GM12878 (cell line): ENCODE measurements around the gene ZBTB32. TPM values are rescaled to one million over a fixed set of nuclear protein-coding genes. Genes with fewer than 3 reads are reported as not detected.

ENCODE experiments used
- ATF7 ChIP-seq: fragments of 450-650 bp; IDR thresholded peaks from 2 replicates; pipeline ENCODE4 v1.6.1; 2016; ENCODE audit warnings: low read depth, mild to moderate bottlenecking
- BACH1 ChIP-seq: fragments of 450-650 bp; IDR thresholded peaks from 2 replicates; pipeline ENCODE4 v1.6.1; 2017; ENCODE audit warnings: mild to moderate bottlenecking, borderline replicate concordance
- BCL11A ChIP-seq: IDR thresholded peaks from 2 replicates; pipeline ENCODE4 v1.6.1; 2011; ENCODE audit warnings: low read depth, low read length
- BRCA1 ChIP-seq: IDR thresholded peaks from 2 replicates; pipeline ENCODE4 v1.6.1; 2011; ENCODE audit warnings: low read depth, low read length, improper control_type of control experiment
- CBX5 ChIP-seq: sonication (generic); IDR thresholded peaks from 2 replicates; pipeline ENCODE4 v1.6.1; 2016; ENCODE audit warnings: low read depth, moderate library complexity, mild to moderate bottlenecking, inconsistent platforms
- CEBPB ChIP-seq, 2 experiments: fragments of 150-350 bp in 1 of 2; IDR thresholded peaks; 2 replicates each; pipeline ENCODE4 v1.6.1; 2012 to 2014; ENCODE audit warnings: low read depth in 2 of 2, low read length in 2 of 2, borderline replicate concordance in 1 of 2, inconsistent platforms in 1 of 2
- ESRRA ChIP-seq: IDR thresholded peaks from 2 replicates; pipeline ENCODE4 v1.6.1; 2012; ENCODE audit warnings: mild to moderate bottlenecking, low read length, improper control_type of control experiment
- GABPA ChIP-seq: IDR thresholded peaks from 2 replicates; pipeline ENCODE4 v1.6.1; 2014; ENCODE audit warnings: antibody characterized with exemption, low read depth, mild to moderate bottlenecking, inconsistent platforms
- HDGF ChIP-seq: fragments of 450-650 bp; IDR thresholded peaks from 2 replicates; pipeline ENCODE4 v1.6.1; 2016; ENCODE audit warnings: antibody characterized with exemption
- HSF1 ChIP-seq: fragments of 150-350 bp; IDR thresholded peaks from 2 replicates; pipeline ENCODE4 v1.6.1; 2014; ENCODE audit warnings: mild to moderate bottlenecking, low read depth, low read length
- IKZF2 ChIP-seq, 2 experiments: fragments of 450-650 bp; IDR thresholded peaks; 2 replicates each; pipeline ENCODE4 v1.6.1; 2017; ENCODE audit warnings: mild to moderate bottlenecking in 2 of 2, moderate library complexity in 2 of 2
- IRF5 ChIP-seq: fragments of 450-650 bp; IDR thresholded peaks from 2 replicates; pipeline ENCODE4 v1.6.1; 2017; ENCODE audit warnings: borderline replicate concordance
- NKRF ChIP-seq: fragments of 450-650 bp; conservative IDR thresholded peaks from 2 replicates; pipeline ENCODE4 v1.6.1; 2017; ENCODE audit warnings: mild to moderate bottlenecking, moderate library complexity
- NR2C2 ChIP-seq: IDR thresholded peaks from 2 replicates; pipeline ENCODE4 v1.6.1; 2011; ENCODE audit warnings: borderline replicate concordance, low read depth; ENCODE audit not compliant: control insufficient read depth, insufficient read length
- PAX5 ChIP-seq: IDR thresholded peaks from 2 replicates; pipeline ENCODE4 v1.6.1; 2011; ENCODE audit warnings: low read depth, low read length, borderline replicate concordance
- RCOR1 ChIP-seq: conservative IDR thresholded peaks from 2 replicates; pipeline ENCODE4 v1.6.1; 2012; ENCODE audit warnings: low read depth, low read length, improper control_type of control experiment
- USF1 ChIP-seq: IDR thresholded peaks from 2 replicates; pipeline ENCODE4 v1.6.1; 2011; ENCODE audit warnings: borderline replicate concordance, low read depth, mild to moderate bottlenecking, moderate library complexity, mixed read lengths, low read length; ENCODE audit not compliant: insufficient read depth; ENCODE audit errors: extremely low read length
- WRNIP1 ChIP-seq: IDR thresholded peaks from 2 replicates; pipeline ENCODE4 v1.6.1; 2011; ENCODE audit warnings: low read depth, low read length, improper control_type of control experiment, borderline replicate concordance
- ZNF207 ChIP-seq: fragments of 450-650 bp; IDR thresholded peaks from 2 replicates; pipeline ENCODE4 v1.6.1; 2014; ENCODE audit warnings: antibody characterized with exemption, mild to moderate bottlenecking, borderline replicate concordance
- ZNF274 ChIP-seq: IDR thresholded peaks from one replicate; pipeline ENCODE4 v1.8.0; 2011; ENCODE audit not compliant: insufficient read length, insufficient read depth
- ZNF622 ChIP-seq: fragments of 450-650 bp; IDR thresholded peaks from 2 replicates; pipeline ENCODE4 v1.6.1; 2017; ENCODE audit warnings: mild to moderate bottlenecking, inconsistent platforms
- ZZZ3 ChIP-seq: IDR thresholded peaks from 2 replicates; pipeline ENCODE4 v1.6.1; 2011; ENCODE audit warnings: low read depth; ENCODE audit not compliant: control insufficient read depth, insufficient read length
- polyA plus RNA-seq, 11 experiments: library from polyadenylated mRNA; depleted of rRNA in 4 of 11; unstranded in 6 of 11; stranded (reverse) in 5 of 11; fragments of >200 nt; fragmentation: Nextera tagmentation in 4 of 11; fragmentation: Illumina TruSeq in 1 of 11; extraction: Ambion mirVana in 4 of 11; extraction: Trizol in 1 of 11; gene quantifications; 1 replicate in 1 of 11; 2 replicates in 10 of 11; pipeline versions ENCODE4 v1.2.1 to v1.2.3, GENCODE V29; 2011 to 2016; ENCODE audit warnings: inconsistent platforms in 2 of 11, missing spikeins in 2 of 11, low read depth in 1 of 11
- total RNA-seq, 4 experiments: library from RNA; depleted of rRNA in 3 of 4; stranded (reverse); fragments of >200 nt in 3 of 4; fragmentation: Illumina TruSeq in 1 of 4; extraction: Trizol in 1 of 4; gene quantifications; 2 replicates each; pipeline versions ENCODE4 v1.2.1 to v1.2.3, GENCODE V29; 2013 to 2021
- TF ChIP-seq, protein P1 (sequence below): fragments of 450-650 bp; IDR thresholded peaks from 2 replicates; pipeline ENCODE4 v1.6.1; 2017; ENCODE audit warnings: low read depth, mild to moderate bottlenecking, moderate library complexity

Gene ZBTB32
- total and polyA plus RNA-seq, 10 of the 15 experiments (the other 5 are each of a cell fraction or from before 2014, with no cell fraction given) = 1.0 to 46.7 (median 16.0) TPM

GRCh38 chr19:35710784-35711723 is 6.7 kb downstream of the ZBTB32 start (continued):
- TF ChIP-seq USF1 (no peak), IRF5 (no peak), BCL11A (peak; percentile 51; the same call in 1 of the 2 replicates), CEBPB (IDR thresholded peaks at IDR 0.05; ENCODE audit: borderline replicate concordance in 1 of 2, low read depth in 2 of 2, low read length in 2 of 2) (no peak), WRNIP1 (no peak), GABPA (no peak), BACH1 (no peak), ZZZ3 (no peak), CBX5 (no peak), ATF7 (peak; percentile 68), HSF1 (no peak), ZNF207 (no peak), PAX5 (peak; percentile 74; the same call in 1 of the 2 replicates), IKZF2 (IDR thresholded peaks at IDR 0.05) (peak; percentile 77 to 87), RCOR1 (0 out of 2 replicates have a peak, but pooled peaks have one; percentile 59), BRCA1 (no peak), NR2C2 (no peak), ZNF622 (no peak), ZNF274 (no peak), ESRRA (no peak), HDGF (no peak), NKRF (peak; percentile 51; the same call in 1 of the 2 replicates)
- TF ChIP-seq, protein P1, sequence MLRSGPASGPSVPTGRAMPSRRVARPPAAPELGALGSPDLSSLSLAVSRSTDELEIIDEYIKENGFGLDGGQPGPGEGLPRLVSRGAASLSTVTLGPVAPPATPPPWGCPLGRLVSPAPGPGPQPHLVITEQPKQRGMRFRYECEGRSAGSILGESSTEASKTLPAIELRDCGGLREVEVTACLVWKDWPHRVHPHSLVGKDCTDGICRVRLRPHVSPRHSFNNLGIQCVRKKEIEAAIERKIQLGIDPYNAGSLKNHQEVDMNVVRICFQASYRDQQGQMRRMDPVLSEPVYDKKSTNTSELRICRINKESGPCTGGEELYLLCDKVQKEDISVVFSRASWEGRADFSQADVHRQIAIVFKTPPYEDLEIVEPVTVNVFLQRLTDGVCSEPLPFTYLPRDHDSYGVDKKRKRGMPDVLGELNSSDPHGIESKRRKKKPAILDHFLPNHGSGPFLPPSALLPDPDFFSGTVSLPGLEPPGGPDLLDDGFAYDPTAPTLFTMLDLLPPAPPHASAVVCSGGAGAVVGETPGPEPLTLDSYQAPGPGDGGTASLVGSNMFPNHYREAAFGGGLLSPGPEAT = peak; percentile 63; the same call in 1 of the 2 replicates
